ENCODE measurements around the gene PRM1. TPM values are rescaled to one million over a fixed set of nuclear protein-coding genes. Genes with fewer than 3 reads are reported as not detected.

The PRM1 gene
- total RNA-seq, 3 donors from 2014 or later, result not detected

GRCh38 chr16:11265124-11265523 is 16.0 kb downstream of the PRM1 start:
- no peaks in the 10 kb centered on the region for H3K4me1 ChIP-seq
- TF ChIP-seq CTCF (IDR thresholded peaks at IDR 0.05) (no peak), POLR2AphosphoS5 (IDR thresholded peaks at IDR 0.05) (no peak), POLR2A (IDR thresholded peaks at IDR 0.05) (no peak)
- H3K4me3 ChIP-seq, result no peak overlapping the region
- no peaks in the 10 kb centered on the region for H3K36me3 ChIP-seq
- H3K27ac ChIP-seq, result no peak overlapping the region
- DNase-seq (ENCODE audit: low spot score in 2 of 2), result no peak
- no peaks in the 10 kb centered on the region for H3K27me3 ChIP-seq
- no peaks in the 10 kb centered on the region for H3K9me3 ChIP-seq
- intact Hi-C loops (cut with DNase I; ENCODE audit: low total_unique reads), result no loop called here

- no peaks in the 10 kb centered on the region for H3K36me3 ChIP-seq
- no peaks in the 10 kb centered on the region for H3K9me3 ChIP-seq
- H3K27ac ChIP-seq, result no peak overlapping the region
- no peak for TF ChIP-seq CTCF (IDR thresholded peaks at IDR 0.05)
- no peak for TF ChIP-seq POLR2A (IDR thresholded peaks at IDR 0.05)
- TF ChIP-seq POLR2AphosphoS5 (IDR thresholded peaks at IDR 0.05), result no peak
- no peaks in the 10 kb centered on the region for H3K4me1 ChIP-seq
- H3K4me3 ChIP-seq, result no peak overlapping the region
- intact Hi-C loops (cut with DNase I; ENCODE audit: low total_unique reads), result no loop called here
- no peak for DNase-seq (ENCODE audit: low spot score in 2 of 2)
- H3K27me3 ChIP-seq, result no peaks in the 10 kb centered on the region
Observed at GRCh38 chr16:11264155-11264832, 16.8 kb downstream of the PRM1 start.

- H3K9me3 ChIP-seq, result no peaks in the 10 kb centered on the region
- TF ChIP-seq CTCF (IDR thresholded peaks at IDR 0.05) (no peak), POLR2A (IDR thresholded peaks at IDR 0.05) (no peak), POLR2AphosphoS5 (IDR thresholded peaks at IDR 0.05) (no peak)
- no peak for DNase-seq (ENCODE audit: low spot score in 2 of 2)
- no peaks in the 10 kb centered on the region for H3K36me3 ChIP-seq
- no peak overlapping the region for H3K27ac ChIP-seq
- H3K4me1 ChIP-seq, result peaks cover 0 to 5% of the 10 kb centered on the region in 2 donors
- H3K27me3 ChIP-seq, result no peaks in the 10 kb centered on the region
- no peak overlapping the region for H3K4me3 ChIP-seq
- intact Hi-C loops (cut with DNase I; ENCODE audit: low total_unique reads), result no loop called here
Observed at GRCh38 chr16:11263737-11264136, 17.4 kb downstream of the PRM1 start.

- intact Hi-C loops (cut with DNase I; ENCODE audit: low total_unique reads), result no loop called here
- Histone ChIP-seq H3K27ac (no peak overlapping the region), H3K4me1 (peaks cover 0 to 8% of the 10 kb centered on the region in 2 donors), H3K9me3 (no peaks in the 10 kb centered on the region), H3K4me3 (no peak overlapping the region), H3K27me3 (no peaks in the 10 kb centered on the region), H3K36me3 (no peaks in the 10 kb centered on the region)
- TF ChIP-seq POLR2AphosphoS5 (IDR thresholded peaks at IDR 0.05), result no peak
- no peak for TF ChIP-seq POLR2A (IDR thresholded peaks at IDR 0.05)
- no peak for TF ChIP-seq CTCF (IDR thresholded peaks at IDR 0.05)
- DNase-seq (ENCODE audit: low spot score in 2 of 2), result no peak
Observed at GRCh38 chr16:11262915-11263314, 18.2 kb downstream of the PRM1 start.

GRCh38 chr16:11260596-11260966 is 20.5 kb downstream of the PRM1 start:
- H3K27me3 ChIP-seq, result no peaks in the 10 kb centered on the region
- intact Hi-C loops (cut with DNase I; ENCODE audit: low total_unique reads), result no loop called here
- H3K36me3 ChIP-seq, result no peaks in the 10 kb centered on the region
- H3K9me3 ChIP-seq, result no peaks in the 10 kb centered on the region
- no peak for TF ChIP-seq POLR2AphosphoS5 (IDR thresholded peaks at IDR 0.05)
- no peak for TF ChIP-seq POLR2A (IDR thresholded peaks at IDR 0.05)
- no peak for TF ChIP-seq CTCF (IDR thresholded peaks at IDR 0.05)
- no peak for DNase-seq (ENCODE audit: low spot score in 2 of 2)
- H3K4me1 ChIP-seq, result peaks cover 0 to 8% of the 10 kb centered on the region in 2 donors
- no peak overlapping the region for H3K4me3 ChIP-seq
- no peak overlapping the region for H3K27ac ChIP-seq

Data from breast epithelium (tissue), 4 donors.